Measurements from ENCODE around the gene GEMIN7. TPM values are rescaled to one million over a fixed set of nuclear protein-coding genes. Genes with fewer than 3 reads are reported as not detected.

Gene GEMIN7
- total RNA-seq, 4 donors from 2014 or later, result 10.6 to 22.7 (median 19.1) TPM

GRCh38 chr19:45094137-45094536, 15.1 kb downstream of the GEMIN7 start:
- Histone ChIP-seq H3K36me3 (no peaks in the 10 kb centered on the region), H3K27ac (no peak overlapping the region), H3K4me1 (peaks cover 26 to 62% of the 10 kb centered on the region in 2 donors), H3K27me3 (no peaks in the 10 kb centered on the region), H3K4me3 (replicated peaks in 1 of 3) (peak overlapping the region in 1 of 3 donors; percentile 99), H3K9me3 (no peaks in the 10 kb centered on the region)
- no peak for DNase-seq
- 67 to 71% methylated on average over 9 of the region's 9 CpGs for WGBS, 2 donors
- intact Hi-C loops (cut with DNase I), result no loop called here
- TF ChIP-seq CTCF (IDR thresholded peaks at IDR 0.05) (no peak), POLR2A (IDR thresholded peaks at IDR 0.05) (no peak)

- Histone ChIP-seq H3K27ac (no peak overlapping the region), H3K27me3 (no peaks in the 10 kb centered on the region), H3K9me3 (no peaks in the 10 kb centered on the region), H3K4me3 (replicated peaks in 1 of 3) (peak overlapping the region in 1 of 3 donors; percentile 99), H3K4me1 (peaks cover 26 to 66% of the 10 kb centered on the region in 2 donors), H3K36me3 (no peaks in the 10 kb centered on the region)
- DNase-seq, result no peak
- intact Hi-C loops (cut with DNase I), result no loop called here
- WGBS, 2 donors, result 74 to 76% methylated on average over 5 of the region's 5 CpGs
- TF ChIP-seq CTCF (IDR thresholded peaks at IDR 0.05) (no peak), POLR2A (IDR thresholded peaks at IDR 0.05) (no peak)
These were observed 15.6 kb downstream of the GEMIN7 start for GRCh38 chr19:45094707-45095106.

GRCh38 chr19:45095496-45096413, 16.7 kb downstream of the GEMIN7 start:
- Histone ChIP-seq H3K4me1 (peaks cover 25 to 73% of the 10 kb centered on the region in 2 donors), H3K9me3 (no peaks in the 10 kb centered on the region), H3K27me3 (no peaks in the 10 kb centered on the region), H3K36me3 (no peaks in the 10 kb centered on the region), H3K4me3 (replicated peaks in 1 of 3) (no peak overlapping the region), H3K27ac (no peak overlapping the region)
- no peak for TF ChIP-seq CTCF (IDR thresholded peaks at IDR 0.05)
- no peak for TF ChIP-seq POLR2A (IDR thresholded peaks at IDR 0.05)
- 92 to 94% methylated on average over 14 of the region's 14 CpGs for WGBS, 2 donors
- DNase-seq, result no peak
- intact Hi-C loops (cut with DNase I), result no loop called here

- DNase-seq, result no peak
- Histone ChIP-seq H3K4me1 (peaks cover 25 to 78% of the 10 kb centered on the region in 2 donors), H3K27me3 (no peaks in the 10 kb centered on the region), H3K9me3 (no peaks in the 10 kb centered on the region), H3K4me3 (replicated peaks in 1 of 3) (no peak overlapping the region), H3K27ac (no peak overlapping the region), H3K36me3 (no peaks in the 10 kb centered on the region)
- intact Hi-C loops (cut with DNase I), result no loop called here
- WGBS, 2 donors, result 92% methylated on average over 7 of the region's 7 CpGs
- TF ChIP-seq CTCF (IDR thresholded peaks at IDR 0.05) (no peak), POLR2A (IDR thresholded peaks at IDR 0.05) (no peak)
These were observed 17.6 kb downstream of the GEMIN7 start for GRCh38 chr19:45096700-45097099.

- Histone ChIP-seq H3K4me1 (peaks cover 25 to 84% of the 10 kb centered on the region in 2 donors), H3K36me3 (no peaks in the 10 kb centered on the region), H3K27me3 (no peaks in the 10 kb centered on the region), H3K4me3 (replicated peaks in 1 of 3) (no peak overlapping the region), H3K27ac (no peak overlapping the region), H3K9me3 (no peaks in the 10 kb centered on the region)
- no peak for DNase-seq
- intact Hi-C loops (cut with DNase I), result no loop called here
- TF ChIP-seq POLR2A (IDR thresholded peaks at IDR 0.05) (no peak), CTCF (IDR thresholded peaks at IDR 0.05) (no peak)
- WGBS, 2 donors, result 88 to 89% methylated on average over 7 of the region's 7 CpGs
These were observed 18.4 kb downstream of the GEMIN7 start for GRCh38 chr19:45097450-45097775.
